Uterus (tissue), 2 donors: Measurements from ENCODE around the gene FDX2.

Experiments
- CTCF ChIP-seq, 4 experiments: fragments of 200-600 bp in 2 of 4; fragments of 450-650 bp in 2 of 4; sonication (generic) in 2 of 4; IDR thresholded peaks; one replicate each; pipeline ENCODE4 v1.5.1; 2016 to 2019; ENCODE audit warnings: antibody characterized with exemption in 4 of 4, mild to moderate bottlenecking in 2 of 4, moderate library complexity in 1 of 4
- POLR2A ChIP-seq, 2 donors: fragments of 450-650 bp; IDR thresholded peaks; one replicate each; pipeline ENCODE4 v1.6.1; 2016; ENCODE audit warnings: antibody characterized with exemption in 2 of 2, mild to moderate bottlenecking in 1 of 2, moderate library complexity in 1 of 2

- TF ChIP-seq CTCF (IDR thresholded peaks at IDR 0.05) = peak in 1 of 4 experiments; percentile 13
- TF ChIP-seq POLR2A (IDR thresholded peaks at IDR 0.05) = peak; percentile 36 to 40
Measured at GRCh38 chr19:10270616-10271394, 45.0 kb downstream of the FDX2 start, which contains the start of gene ICAM1.
